ENCODE measurements around the gene ACOX3.

ACOX3 gene

GRCh38 chr4:8431553-8431952 lies 9.0 kb downstream of the ACOX3 start:
- Histone ChIP-seq H2AFZ (ENCODE audit: low read length) (no peak overlapping the region), H3K27ac (replicated peaks; ENCODE audit: low read length) (no peak overlapping the region), H4K91ac (ENCODE audit: low read depth, low read length, poor library complexity) (no peak overlapping the region), H3K27me3 (ENCODE audit: control insufficient read depth in 3 of 3, insufficient read depth in 3 of 3, low read depth in 1 of 3, low read length in 3 of 3) (no peaks in the 10 kb centered on the region), H3K4me2 (ENCODE audit: insufficient read depth, low read length, poor library complexity, severe bottlenecking) (no peak overlapping the region), H3K9me3 (replicated peaks in 1 of 2; ENCODE audit: control insufficient read depth in 2 of 2, insufficient read depth in 1 of 2, low read depth in 1 of 2, low read length in 2 of 2) (no peaks in the 10 kb centered on the region), H4K8ac (ENCODE audit: low read depth, low read length) (no peak overlapping the region), H3K36me3 (replicated peaks in 1 of 2; ENCODE audit: control insufficient read depth in 2 of 2, insufficient read depth in 2 of 2, low read length in 2 of 2) (no peaks in the 10 kb centered on the region), H2BK5ac (ENCODE audit: low read length) (no peak overlapping the region), H2BK120ac (ENCODE audit: low read depth, low read length) (no peak overlapping the region), H3K4me1 (ENCODE audit: control insufficient read depth in 2 of 2, insufficient read depth in 1 of 2, low read depth in 1 of 2, low read length in 2 of 2) (peaks cover 2 to 6% of the 10 kb centered on the region in 2 donors), H2BK12ac (ENCODE audit: low read length) (no peak overlapping the region), H3K4me3 (ENCODE audit: low read length in 2 of 2) (no peak overlapping the region), H3K9ac (ENCODE audit: low read depth, low read length, poor library complexity) (no peak overlapping the region), H3K4ac (ENCODE audit: low read length) (no peak overlapping the region), H3K14ac (ENCODE audit: low read length) (no peak overlapping the region), H2BK15ac (ENCODE audit: low read length) (no peak overlapping the region), H3K18ac (ENCODE audit: low read length) (no peak overlapping the region), H2AK5ac (ENCODE audit: low read depth, low read length) (no peak overlapping the region), H3K79me1 (ENCODE audit: low read depth, low read length) (no peaks in the 10 kb centered on the region), H3K23ac (ENCODE audit: low read depth, low read length, poor library complexity) (no peak overlapping the region)
- no peak for DNase-seq (ENCODE audit: low spot score)
- WGBS, 2 donors (ENCODE audit: extremely low coverage in 2 of 2, insufficient read length in 2 of 2, insufficient replicate concordance in 1 of 2) = no CpG with 5 or more reads among the region's 5 CpGs

DNA sequence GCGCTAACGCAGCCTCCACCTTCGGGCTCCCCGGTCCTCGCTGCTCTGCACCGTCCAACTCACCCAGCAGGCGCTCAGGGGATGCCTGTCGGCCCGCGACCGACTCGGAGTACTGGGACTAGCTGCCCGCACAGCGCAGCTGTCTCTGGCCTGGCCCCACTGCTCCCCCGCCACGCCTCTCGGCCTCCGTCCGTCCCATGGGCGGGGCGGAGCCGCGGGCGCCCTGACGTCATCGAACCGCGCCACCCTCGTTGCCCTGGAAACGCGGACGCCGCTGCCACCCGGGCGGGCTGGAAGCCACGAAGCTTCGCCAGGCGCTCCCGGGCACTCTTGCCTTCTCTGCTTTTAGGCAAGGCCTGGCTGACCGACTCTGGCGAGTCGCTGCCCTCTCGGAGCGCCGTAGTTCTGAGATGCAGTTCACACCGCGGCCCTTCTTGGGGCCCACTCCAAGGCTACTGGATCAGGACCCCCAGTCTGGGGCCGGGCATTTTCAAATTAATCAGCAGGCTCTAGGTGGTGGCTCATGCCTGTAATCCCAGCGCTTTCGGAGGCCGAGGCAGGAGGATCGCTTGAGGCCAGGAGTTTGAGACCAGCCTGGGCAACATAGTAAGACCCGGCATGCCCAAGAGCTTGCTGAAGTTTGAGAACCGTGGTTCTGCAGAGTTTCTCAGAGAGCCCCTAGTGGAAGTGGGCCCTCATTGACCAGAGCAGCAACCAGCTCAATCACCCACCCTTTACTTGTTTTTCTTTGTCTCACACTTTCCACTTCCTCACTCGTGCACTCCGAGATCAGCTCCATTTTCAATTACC lies 12.0 kb downstream of the ACOX3 start:
- no peak overlapping the region for H2BK12ac ChIP-seq (ENCODE audit: low read length)
- peak overlapping the region; percentile 83 to 95 for H3K4me3 ChIP-seq (ENCODE audit: low read length in 2 of 2)
- H2BK120ac ChIP-seq (ENCODE audit: low read depth, low read length) = no peak overlapping the region
- H3K9me3 ChIP-seq (replicated peaks in 1 of 2; ENCODE audit: control insufficient read depth in 2 of 2, insufficient read depth in 1 of 2, low read depth in 1 of 2, low read length in 2 of 2) = no peaks in the 10 kb centered on the region
- peak overlapping the region; percentile 91 for H3K9ac ChIP-seq (ENCODE audit: low read depth, low read length, poor library complexity)
- no peak overlapping the region for H4K8ac ChIP-seq (ENCODE audit: low read depth, low read length)
- H3K4me2 ChIP-seq (ENCODE audit: insufficient read depth, low read length, poor library complexity, severe bottlenecking) = peak overlapping the region; percentile 97
- no peak overlapping the region for H2BK15ac ChIP-seq (ENCODE audit: low read length)
- peak overlapping the region; percentile 96 for H2AFZ ChIP-seq (ENCODE audit: low read length)
- no peaks in the 10 kb centered on the region for H3K36me3 ChIP-seq (replicated peaks in 1 of 2; ENCODE audit: control insufficient read depth in 2 of 2, insufficient read depth in 2 of 2, low read length in 2 of 2)
- no peaks in the 10 kb centered on the region for H3K27me3 ChIP-seq (ENCODE audit: control insufficient read depth in 3 of 3, insufficient read depth in 3 of 3, low read depth in 1 of 3, low read length in 3 of 3)
- H3K18ac ChIP-seq (ENCODE audit: low read length) = peak overlapping the region; percentile 60
- H2BK5ac ChIP-seq (ENCODE audit: low read length) = no peak overlapping the region
- H3K14ac ChIP-seq (ENCODE audit: low read length) = no peak overlapping the region
- H2AK5ac ChIP-seq (ENCODE audit: low read depth, low read length) = no peak overlapping the region
- no peaks in the 10 kb centered on the region for H3K79me1 ChIP-seq (ENCODE audit: low read depth, low read length)
- peak; percentile 91 for DNase-seq (ENCODE audit: low spot score)
- WGBS, 2 donors (ENCODE audit: extremely low coverage in 2 of 2, insufficient read length in 2 of 2, insufficient replicate concordance in 1 of 2) = no CpG with 5 or more reads among the region's 56 CpGs
- no peak overlapping the region for H4K91ac ChIP-seq (ENCODE audit: low read depth, low read length, poor library complexity)
- peaks cover 2 to 5% of the 10 kb centered on the region in 2 donors for H3K4me1 ChIP-seq (ENCODE audit: control insufficient read depth in 2 of 2, insufficient read depth in 1 of 2, low read depth in 1 of 2, low read length in 2 of 2)
- no peak overlapping the region for H3K4ac ChIP-seq (ENCODE audit: low read length)
- peak overlapping the region; percentile 100 for H3K23ac ChIP-seq (ENCODE audit: low read depth, low read length, poor library complexity)
- H3K27ac ChIP-seq (replicated peaks; ENCODE audit: low read length) = no peak overlapping the region

- no peak overlapping the region for H3K4ac ChIP-seq (ENCODE audit: low read length)
- H2BK5ac ChIP-seq (ENCODE audit: low read length) = no peak overlapping the region
- no peak overlapping the region for H3K14ac ChIP-seq (ENCODE audit: low read length)
- no peak overlapping the region for H4K8ac ChIP-seq (ENCODE audit: low read depth, low read length)
- H3K36me3 ChIP-seq (replicated peaks in 1 of 2; ENCODE audit: control insufficient read depth in 2 of 2, insufficient read depth in 2 of 2, low read length in 2 of 2) = no peaks in the 10 kb centered on the region
- H3K4me3 ChIP-seq (ENCODE audit: low read length in 2 of 2) = peak overlapping the region; percentile 83 to 95
- peak overlapping the region; percentile 91 for H3K9ac ChIP-seq (ENCODE audit: low read depth, low read length, poor library complexity)
- H3K79me1 ChIP-seq (ENCODE audit: low read depth, low read length) = no peaks in the 10 kb centered on the region
- peak overlapping the region; percentile 97 for H3K4me2 ChIP-seq (ENCODE audit: insufficient read depth, low read length, poor library complexity, severe bottlenecking)
- H2BK15ac ChIP-seq (ENCODE audit: low read length) = no peak overlapping the region
- no peak overlapping the region for H2AK5ac ChIP-seq (ENCODE audit: low read depth, low read length)
- no peak for DNase-seq (ENCODE audit: low spot score)
- H4K91ac ChIP-seq (ENCODE audit: low read depth, low read length, poor library complexity) = no peak overlapping the region
- no peak overlapping the region for H3K27ac ChIP-seq (replicated peaks; ENCODE audit: low read length)
- no peak overlapping the region for H2BK120ac ChIP-seq (ENCODE audit: low read depth, low read length)
- H3K18ac ChIP-seq (ENCODE audit: low read length) = peak overlapping the region; percentile 67
- no peaks in the 10 kb centered on the region for H3K27me3 ChIP-seq (ENCODE audit: control insufficient read depth in 3 of 3, insufficient read depth in 3 of 3, low read depth in 1 of 3, low read length in 3 of 3)
- WGBS, 2 donors (ENCODE audit: extremely low coverage in 2 of 2, insufficient read length in 2 of 2, insufficient replicate concordance in 1 of 2) = no CpG with 5 or more reads among the region's 21 CpGs
- H3K9me3 ChIP-seq (replicated peaks in 1 of 2; ENCODE audit: control insufficient read depth in 2 of 2, insufficient read depth in 1 of 2, low read depth in 1 of 2, low read length in 2 of 2) = no peaks in the 10 kb centered on the region
- peaks cover 2 to 5% of the 10 kb centered on the region in 2 donors for H3K4me1 ChIP-seq (ENCODE audit: control insufficient read depth in 2 of 2, insufficient read depth in 1 of 2, low read depth in 1 of 2, low read length in 2 of 2)
- H3K23ac ChIP-seq (ENCODE audit: low read depth, low read length, poor library complexity) = peak overlapping the region; percentile 100
- H2AFZ ChIP-seq (ENCODE audit: low read length) = peak overlapping the region; percentile 96
- no peak overlapping the region for H2BK12ac ChIP-seq (ENCODE audit: low read length)
Measured at GRCh38 chr4:8427761-8428287, 12.7 kb downstream of the ACOX3 start.

- H3K14ac ChIP-seq (ENCODE audit: low read length) = no peak overlapping the region
- no peak overlapping the region for H3K9ac ChIP-seq (ENCODE audit: low read depth, low read length, poor library complexity)
- no peak overlapping the region for H2BK12ac ChIP-seq (ENCODE audit: low read length)
- H3K9me3 ChIP-seq (replicated peaks in 1 of 2; ENCODE audit: control insufficient read depth in 2 of 2, insufficient read depth in 1 of 2, low read depth in 1 of 2, low read length in 2 of 2) = no peaks in the 10 kb centered on the region
- H2AK5ac ChIP-seq (ENCODE audit: low read depth, low read length) = no peak overlapping the region
- no peaks in the 10 kb centered on the region for H3K79me1 ChIP-seq (ENCODE audit: low read depth, low read length)
- no peak overlapping the region for H3K4ac ChIP-seq (ENCODE audit: low read length)
- peaks cover 2 to 5% of the 10 kb centered on the region in 2 donors for H3K4me1 ChIP-seq (ENCODE audit: control insufficient read depth in 2 of 2, insufficient read depth in 1 of 2, low read depth in 1 of 2, low read length in 2 of 2)
- DNase-seq (ENCODE audit: low spot score) = no peak
- peak overlapping the region; percentile 58 for H3K23ac ChIP-seq (ENCODE audit: low read depth, low read length, poor library complexity)
- WGBS, 2 donors (ENCODE audit: extremely low coverage in 2 of 2, insufficient read length in 2 of 2, insufficient replicate concordance in 1 of 2) = no CpG with 5 or more reads among the region's 17 CpGs
- H3K4me2 ChIP-seq (ENCODE audit: insufficient read depth, low read length, poor library complexity, severe bottlenecking) = no peak overlapping the region
- H2BK120ac ChIP-seq (ENCODE audit: low read depth, low read length) = no peak overlapping the region
- no peak overlapping the region for H4K8ac ChIP-seq (ENCODE audit: low read depth, low read length)
- H3K18ac ChIP-seq (ENCODE audit: low read length) = no peak overlapping the region
- H3K4me3 ChIP-seq (ENCODE audit: low read length in 2 of 2) = peak overlapping the region in 1 of 2 donors; percentile 83
- no peak overlapping the region for H4K91ac ChIP-seq (ENCODE audit: low read depth, low read length, poor library complexity)
- H3K36me3 ChIP-seq (replicated peaks in 1 of 2; ENCODE audit: control insufficient read depth in 2 of 2, insufficient read depth in 2 of 2, low read length in 2 of 2) = no peaks in the 10 kb centered on the region
- H3K27me3 ChIP-seq (ENCODE audit: control insufficient read depth in 3 of 3, insufficient read depth in 3 of 3, low read depth in 1 of 3, low read length in 3 of 3) = no peaks in the 10 kb centered on the region
- no peak overlapping the region for H2BK15ac ChIP-seq (ENCODE audit: low read length)
- no peak overlapping the region for H3K27ac ChIP-seq (replicated peaks; ENCODE audit: low read length)
- H2BK5ac ChIP-seq (ENCODE audit: low read length) = no peak overlapping the region
- H2AFZ ChIP-seq (ENCODE audit: low read length) = peak overlapping the region; percentile 96
Measured at GRCh38 chr4:8427262-8427661, 13.3 kb downstream of the ACOX3 start.

Data from neuronal stem cell (in vitro differentiated cells).